GM12864 (cell line): Measurements from ENCODE around the gene FA2H.

Experiments used
- DNase-seq: peaks from one replicate; pipeline ENCODE4 v3.0.0-alpha.2; 2011; ENCODE audit warnings: low read depth
- H3K4me3 ChIP-seq: 2 replicates; pipeline ENCODE4 v1.5.1; 2011; ENCODE audit warnings: mild to moderate bottlenecking, low read depth, low read length, control low read depth
- CTCF ChIP-seq: IDR thresholded peaks from 2 replicates; pipeline ENCODE4 v1.5.1; 2011; ENCODE audit warnings: low read depth, mild to moderate bottlenecking, moderate library complexity, low read length, control low read depth, inconsistent platforms; ENCODE audit errors: missing control alignments

FA2H gene

DNA sequence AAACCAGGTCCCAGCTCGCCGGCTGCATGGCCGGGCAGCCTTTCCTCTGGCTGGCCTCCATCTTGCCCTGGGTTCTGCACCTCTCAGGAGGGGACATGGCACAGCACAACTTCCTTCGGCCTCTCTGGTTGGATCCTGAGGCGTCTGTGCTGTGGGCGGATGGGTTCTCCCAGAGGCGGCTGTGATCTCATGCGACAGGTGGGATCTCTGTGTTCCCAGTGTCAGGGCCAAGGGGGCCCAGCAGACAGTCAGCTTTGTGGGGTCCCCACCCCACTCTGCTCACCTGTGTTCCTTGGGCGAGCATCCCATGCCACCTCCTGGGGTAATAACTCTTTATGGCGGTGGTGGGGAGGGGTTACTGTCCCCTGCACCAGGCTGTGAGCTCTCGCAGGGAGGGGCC is 35.8 kb downstream of the FA2H start:
- no peak for TF ChIP-seq CTCF
- DNase-seq, result no peak
- H3K4me3 ChIP-seq, result no peak overlapping the region

GRCh38 chr16:74738113-74738541 is 36.5 kb downstream of the FA2H start:
- TF ChIP-seq CTCF, result no peak
- no peak for DNase-seq
- no peak overlapping the region for H3K4me3 ChIP-seq

- no peak for TF ChIP-seq CTCF
- H3K4me3 ChIP-seq, result no peak overlapping the region
- no peak for DNase-seq
These were observed 37.1 kb downstream of the FA2H start for GRCh38 chr16:74737521-74737920.

- no peak for DNase-seq
These were observed 38.0 kb downstream of the FA2H start for GRCh38 chr16:74736531-74737157.

DNA sequence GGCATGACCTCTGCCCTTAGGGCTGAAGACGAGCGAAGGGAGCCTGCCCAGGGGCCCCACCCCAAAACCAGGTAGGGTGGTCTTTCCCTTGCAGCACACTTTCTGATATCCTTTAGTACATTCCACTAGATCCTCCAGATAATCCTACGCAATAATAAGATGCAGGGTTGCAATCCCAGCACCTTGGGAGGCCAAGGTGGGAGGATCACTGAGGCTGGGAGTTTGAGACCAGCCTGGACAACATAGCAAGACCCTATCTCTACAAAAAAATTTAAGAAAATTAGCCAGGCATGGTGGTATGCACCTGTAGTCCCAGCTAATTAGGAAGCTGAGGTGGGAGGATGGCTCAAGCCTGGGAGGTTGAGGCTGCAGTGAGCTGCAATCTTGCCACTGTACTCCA is 39.1 kb downstream of the FA2H start:
- no peak for TF ChIP-seq CTCF
- DNase-seq, result no peak

More at GRCh38 chr16:74736531-74737157, 38.0 kb downstream of the FA2H start:
- no peak for TF ChIP-seq CTCF
- no peak overlapping the region for H3K4me3 ChIP-seq

DNA sequence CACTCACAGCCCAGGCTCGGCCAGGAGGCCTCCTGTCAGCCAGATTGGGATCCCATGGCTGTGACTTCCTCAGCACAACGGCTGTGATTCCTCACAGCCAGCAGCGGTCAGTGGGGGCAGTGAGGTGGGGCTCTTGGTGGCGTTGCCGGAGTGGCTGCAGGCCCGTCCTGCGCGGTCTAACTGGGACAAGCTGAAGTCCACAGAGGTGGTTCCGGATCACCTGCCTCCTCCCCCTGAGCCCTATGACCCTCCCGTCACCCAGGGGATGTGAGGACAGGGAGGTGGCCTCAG is 39.5 kb downstream of the FA2H start:
- TF ChIP-seq CTCF, result no peak
- no peak overlapping the region for H3K4me3 ChIP-seq
- DNase-seq, result no peak

More for the DNA sequence above, 39.1 kb downstream of the FA2H start:
- no peak overlapping the region for H3K4me3 ChIP-seq
